Activated CD4-positive, alpha-beta T cell treated with anti-CD3 and anti-CD28 coated beads, Interleukin-2, Interleukin-6, amounts not matched to agents 100 ng/mL and 50 ng/mL, durations not matched to agents 16 hours and 8 hours (primary cell): ENCODE results near the gene STARD8.
A peak's percentile ranks its signal among the peaks of the same experiment; 100 is the strongest.

Experiments used
- DNase-seq: peaks from one replicate; pipeline ENCODE4 v3.0.0-alpha.2; 2020

Gene STARD8

DNA sequence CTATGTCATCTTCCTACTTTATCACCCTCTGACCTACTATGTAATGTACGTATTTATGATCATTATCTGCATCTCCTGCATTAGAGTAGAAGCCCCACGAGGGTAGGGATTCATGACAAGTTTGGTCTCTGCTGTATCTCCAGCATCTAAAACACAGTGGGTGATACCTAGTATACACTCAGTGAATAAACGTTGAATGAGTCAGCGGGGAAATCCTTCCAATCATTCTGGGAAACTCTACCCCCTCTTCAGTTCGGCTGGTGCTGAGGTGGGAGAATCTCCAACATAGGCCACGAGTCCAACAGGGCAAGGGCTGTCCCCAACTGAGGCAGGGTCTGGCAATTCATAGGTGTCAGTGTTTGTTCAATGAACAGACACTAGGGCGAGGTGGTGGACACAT is 106.9 kb downstream of the STARD8 start:
- DNase-seq, result peak; percentile 6

GRCh38 chrX:68755616-68756125 is 108.2 kb downstream of the STARD8 start:
- DNase-seq, result no peak

GRCh38 chrX:68757331-68757730 is 109.9 kb downstream of the STARD8 start:
- no peak for DNase-seq

GRCh38 chrX:68757731-68758130 is 110.3 kb downstream of the STARD8 start:
- no peak for DNase-seq

- no peak for DNase-seq
Measured at GRCh38 chrX:68758671-68759070, 111.2 kb downstream of the STARD8 start.

DNA sequence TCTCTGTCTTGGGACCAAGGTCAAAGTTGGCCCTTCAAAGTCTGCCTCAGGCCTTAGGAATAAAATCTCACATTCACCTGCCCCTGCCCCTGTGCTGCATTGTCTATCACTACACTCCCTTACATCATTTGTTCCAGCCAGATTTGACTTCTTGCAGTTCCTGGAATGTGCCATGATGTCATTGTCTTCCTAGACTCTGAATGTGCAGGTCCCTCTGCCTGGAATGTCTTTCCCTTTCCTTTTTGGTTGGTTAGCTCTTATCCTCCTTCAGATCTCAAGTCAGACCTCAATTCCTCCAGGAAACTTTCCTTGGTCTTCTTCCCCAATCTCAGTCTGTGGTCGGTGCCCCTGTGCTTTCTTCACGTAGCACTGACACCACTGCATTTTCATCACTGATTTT is 113.6 kb downstream of the STARD8 start:
- DNase-seq, result no peak

GRCh38 chrX:68762766-68763165 is 115.3 kb downstream of the STARD8 start:
- DNase-seq, result no peak

DNA sequence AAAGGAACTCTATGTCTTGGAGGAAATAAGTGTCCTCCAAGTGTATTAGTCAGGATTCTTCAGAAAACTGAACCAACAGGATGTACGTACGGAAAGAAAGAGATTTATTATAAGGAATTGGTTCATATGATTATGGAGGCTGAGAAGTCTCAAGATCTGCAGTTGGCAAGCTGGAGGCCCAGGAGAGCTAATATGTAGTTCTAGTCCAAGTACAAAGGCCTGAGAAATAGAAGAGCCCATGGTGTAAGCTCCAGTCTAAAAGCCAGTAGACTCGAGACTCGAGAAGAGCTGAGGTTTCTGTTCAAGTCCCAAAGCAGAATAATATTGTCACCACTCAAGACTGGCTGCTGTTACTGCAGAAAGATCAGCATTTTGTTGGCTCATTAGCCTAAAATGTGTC is 116.0 kb downstream of the STARD8 start:
- DNase-seq, result no peak
